Astrocyte of the cerebellum (primary cell): ENCODE data around the gene FOXJ2.

Experiments used
- DNase-seq: peaks from one replicate; pipeline ENCODE4 v3.0.0-alpha.2; 2011; ENCODE audit warnings: low read depth
- H3K4me3 ChIP-seq: 2 replicates; pipeline ENCODE4 v1.5.1; 2011; ENCODE audit warnings: mild to moderate bottlenecking, low read depth, low read length, moderate library complexity
- CTCF ChIP-seq: IDR thresholded peaks from 2 replicates; pipeline ENCODE4 v1.5.1; 2012; ENCODE audit warnings: low read length, low read depth, moderate library complexity, mild to moderate bottlenecking; ENCODE audit errors: missing control alignments
- in situ Hi-C: cut with HindIII; loops from 2 replicates; pipeline ENCODE4 v1.10.0; 2017; ENCODE audit warnings: low sequenced_read_pairs

FOXJ2 gene

GRCh38 chr12:8089716-8090115 is 57.2 kb downstream of the FOXJ2 start:
- DNase-seq = no peak
- in situ Hi-C loops = loop anchor here (25.0 kb wide), 1 partner anchor 98 kb away; no protein-coding TSS in a partner anchor
- no peak for TF ChIP-seq CTCF
- H3K4me3 ChIP-seq = no peak overlapping the region

- H3K4me3 ChIP-seq = no peak overlapping the region
- DNase-seq = no peak
- no peak for TF ChIP-seq CTCF
- in situ Hi-C loops = loop anchor here (25.0 kb wide), 1 partner anchor 94 kb away; no protein-coding TSS in a partner anchor
Observed at GRCh38 chr12:8093291-8093690, 60.8 kb downstream of the FOXJ2 start.

GRCh38 chr12:8096281-8096915 is 63.9 kb downstream of the FOXJ2 start:
- no peak overlapping the region for H3K4me3 ChIP-seq
- in situ Hi-C loops = loop anchor here (25.0 kb wide), 1 partner anchor 91 kb away; no protein-coding TSS in a partner anchor
- DNase-seq = no peak
- TF ChIP-seq CTCF = no peak

- TF ChIP-seq CTCF = no peak
- in situ Hi-C loops = loop anchor here (25.0 kb wide), 1 partner anchor 88 kb away; no protein-coding TSS in a partner anchor
- no peak overlapping the region for H3K4me3 ChIP-seq
- no peak for DNase-seq
Observed at GRCh38 chr12:8099235-8099634, 66.7 kb downstream of the FOXJ2 start.
